Measurements from ENCODE around the gene SLCO1B1.

DNA sequence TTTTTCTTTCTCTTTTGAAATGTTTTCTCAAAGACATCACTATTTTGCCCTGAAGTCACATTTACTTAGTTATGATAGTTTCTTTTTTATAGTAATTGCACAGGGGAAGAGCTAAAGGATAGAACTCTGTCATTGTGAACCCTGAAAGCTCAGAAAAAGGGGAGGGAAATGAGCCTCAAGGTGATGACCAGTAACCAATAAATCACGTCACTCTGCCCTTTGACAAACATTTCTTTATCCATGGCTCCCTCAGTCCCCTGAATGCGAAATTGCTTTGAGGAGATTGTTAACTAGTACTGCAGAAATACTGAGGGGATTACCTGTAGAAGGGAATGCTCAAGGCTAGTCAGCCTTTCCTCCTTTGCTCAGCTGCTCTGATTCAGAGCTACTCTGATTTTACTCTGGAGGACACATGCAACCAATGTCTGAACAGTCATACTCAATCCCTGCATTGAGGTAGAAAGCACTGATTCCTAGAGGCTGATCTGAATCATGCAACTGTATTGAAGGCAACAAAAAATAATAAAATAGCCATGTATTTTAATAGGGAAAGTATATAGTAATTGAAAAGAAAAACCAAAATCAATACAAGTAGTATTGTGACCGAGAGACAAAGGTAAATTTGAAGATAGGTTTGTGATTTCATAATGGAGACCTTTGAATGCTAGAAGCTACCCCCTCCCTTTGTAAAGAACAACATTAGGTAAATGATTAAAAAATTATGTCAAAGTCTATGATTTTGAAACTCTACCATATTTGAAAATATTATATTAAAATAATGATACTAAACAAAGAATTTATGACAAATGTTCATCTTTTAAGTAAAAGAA is 24.7 kb downstream of the SLCO1B1 start:
- TF ChIP-seq, protein P1, sequence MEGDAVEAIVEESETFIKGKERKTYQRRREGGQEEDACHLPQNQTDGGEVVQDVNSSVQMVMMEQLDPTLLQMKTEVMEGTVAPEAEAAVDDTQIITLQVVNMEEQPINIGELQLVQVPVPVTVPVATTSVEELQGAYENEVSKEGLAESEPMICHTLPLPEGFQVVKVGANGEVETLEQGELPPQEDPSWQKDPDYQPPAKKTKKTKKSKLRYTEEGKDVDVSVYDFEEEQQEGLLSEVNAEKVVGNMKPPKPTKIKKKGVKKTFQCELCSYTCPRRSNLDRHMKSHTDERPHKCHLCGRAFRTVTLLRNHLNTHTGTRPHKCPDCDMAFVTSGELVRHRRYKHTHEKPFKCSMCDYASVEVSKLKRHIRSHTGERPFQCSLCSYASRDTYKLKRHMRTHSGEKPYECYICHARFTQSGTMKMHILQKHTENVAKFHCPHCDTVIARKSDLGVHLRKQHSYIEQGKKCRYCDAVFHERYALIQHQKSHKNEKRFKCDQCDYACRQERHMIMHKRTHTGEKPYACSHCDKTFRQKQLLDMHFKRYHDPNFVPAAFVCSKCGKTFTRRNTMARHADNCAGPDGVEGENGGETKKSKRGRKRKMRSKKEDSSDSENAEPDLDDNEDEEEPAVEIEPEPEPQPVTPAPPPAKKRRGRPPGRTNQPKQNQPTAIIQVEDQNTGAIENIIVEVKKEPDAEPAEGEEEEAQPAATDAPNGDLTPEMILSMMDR (conservative IDR thresholded peaks at IDR 0.05; ENCODE audit: low read depth, low read length) = no peak
- no peak for TF ChIP-seq EZH2 (IDR thresholded peaks at IDR 0.05; ENCODE audit: low read length, unreplicated experiment)

Data from PC-3 (cell line).